MV-4-11 (cell line): ENCODE measurements around the gene HSD17B8.

Experiments used
- DNase-seq: peaks from one replicate; lab custom pipeline; 2025; lab: John Stamatoyannopoulos, UW

The HSD17B8 gene

GRCh38 chr6:33171880-33172687 lies 32.4 kb upstream of the HSD17B8 start:
- no peak for DNase-seq

DNA sequence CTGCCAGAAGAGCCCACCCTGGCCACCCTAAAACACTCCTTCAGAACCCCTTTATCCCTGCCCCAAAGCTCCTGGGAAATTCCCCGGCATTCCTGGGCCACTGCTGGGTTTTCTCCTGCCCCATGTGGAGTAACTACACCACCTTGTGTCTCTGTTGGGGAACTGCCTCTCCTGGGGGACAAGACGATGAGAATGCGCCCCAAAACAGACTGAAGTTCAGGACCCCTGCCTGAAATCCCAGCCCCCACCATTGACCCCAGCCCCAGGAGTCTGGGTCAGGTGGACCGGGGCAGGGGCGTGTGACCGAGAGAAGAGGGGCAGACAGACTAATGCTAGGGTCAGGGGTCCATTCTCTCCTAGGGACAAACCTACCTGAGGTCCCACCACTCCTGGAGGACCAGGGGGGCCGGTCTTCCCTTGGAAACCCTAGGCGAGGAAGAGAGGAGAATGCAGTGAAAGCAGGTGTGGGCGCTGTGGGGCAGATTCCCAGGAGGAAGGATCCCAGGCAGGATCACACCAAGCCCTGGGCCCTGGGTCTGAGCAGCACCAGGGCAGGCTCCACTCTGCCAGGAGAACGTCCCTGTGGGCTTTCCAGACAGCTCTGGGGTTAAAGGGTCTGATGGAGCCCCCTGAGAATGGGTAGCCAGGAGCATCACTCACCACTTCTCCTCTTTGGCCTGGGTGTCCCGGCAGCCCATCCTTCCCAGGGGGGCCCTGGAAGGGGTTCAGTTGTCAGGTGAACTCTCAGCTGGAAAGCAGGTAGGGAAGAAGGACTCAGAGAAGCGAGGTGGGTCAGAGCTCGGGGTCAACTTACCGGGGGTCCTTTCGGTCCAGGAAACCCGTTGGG lies 31.5 kb upstream of the HSD17B8 start:
- no peak for DNase-seq

GRCh38 chr6:33173535-33174180 lies 30.8 kb upstream of the HSD17B8 start:
- no peak for DNase-seq

GRCh38 chr6:33174784-33175183 lies 29.7 kb upstream of the HSD17B8 start:
- no peak for DNase-seq

- DNase-seq = no peak
Observed at GRCh38 chr6:33175436-33176069, 28.9 kb upstream of the HSD17B8 start.

DNA sequence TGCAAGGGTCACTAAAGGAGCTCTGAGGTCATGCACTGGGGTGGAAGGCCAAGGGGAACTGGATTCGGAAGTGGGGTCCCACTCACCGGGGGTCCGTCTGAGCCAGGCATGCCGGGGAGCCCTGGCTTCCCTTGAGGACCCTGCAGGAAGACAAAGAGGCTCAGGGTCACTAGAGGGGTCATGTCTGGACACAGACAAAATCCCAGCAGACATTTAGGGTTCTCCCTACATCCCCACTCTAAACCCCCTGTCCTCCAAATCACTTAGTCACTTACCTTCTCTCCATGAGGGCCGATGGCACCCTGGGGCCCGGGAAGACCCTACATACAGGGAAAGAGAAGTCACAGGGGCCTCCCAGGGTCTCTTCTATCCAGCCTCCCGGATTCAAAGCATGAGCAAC lies 27.5 kb upstream of the HSD17B8 start:
- no peak for DNase-seq

DNA sequence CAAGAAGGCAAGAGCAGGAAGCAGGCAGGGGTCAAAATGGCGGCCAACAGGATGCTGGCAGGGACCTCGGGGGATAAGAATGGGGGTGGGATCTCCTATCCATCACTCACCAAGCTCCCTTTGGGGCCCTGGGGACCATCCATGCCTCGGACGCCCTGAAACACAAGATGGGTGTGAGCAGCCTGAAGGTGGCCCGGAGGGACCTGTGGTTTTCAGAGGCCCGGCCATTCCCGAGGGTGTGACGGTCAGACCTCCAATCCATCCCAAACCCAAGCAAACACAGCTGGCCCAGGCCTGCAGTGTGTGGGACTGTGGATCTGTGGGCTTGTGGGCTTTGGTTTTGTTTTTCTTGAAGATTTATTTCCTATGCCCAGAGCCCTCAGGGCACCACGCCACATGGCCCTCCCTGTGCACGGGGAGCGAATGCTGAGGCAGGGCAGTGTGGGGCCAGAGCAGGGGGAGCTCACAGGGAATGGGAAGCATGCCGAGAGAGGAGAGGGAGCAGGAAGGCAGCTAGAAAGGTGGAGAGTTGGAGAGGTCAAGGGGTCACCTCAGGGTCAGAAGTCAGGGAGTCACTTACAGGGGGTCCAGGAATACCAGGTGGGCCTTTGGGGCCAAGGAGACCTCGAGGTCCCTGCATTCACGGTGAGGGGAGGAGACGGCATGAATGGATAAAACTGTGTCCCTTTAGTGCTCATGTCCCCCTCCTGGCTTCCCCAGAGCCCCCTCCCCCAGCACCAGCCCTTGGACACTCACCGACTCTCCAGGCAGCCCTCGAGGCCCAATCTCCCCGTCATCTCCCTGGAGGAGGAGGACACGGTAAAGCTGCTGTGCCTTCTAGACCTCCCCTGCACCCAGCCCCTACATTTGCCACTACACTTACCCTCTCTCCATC lies 26.7 kb upstream of the HSD17B8 start:
- DNase-seq = no peak

DNA sequence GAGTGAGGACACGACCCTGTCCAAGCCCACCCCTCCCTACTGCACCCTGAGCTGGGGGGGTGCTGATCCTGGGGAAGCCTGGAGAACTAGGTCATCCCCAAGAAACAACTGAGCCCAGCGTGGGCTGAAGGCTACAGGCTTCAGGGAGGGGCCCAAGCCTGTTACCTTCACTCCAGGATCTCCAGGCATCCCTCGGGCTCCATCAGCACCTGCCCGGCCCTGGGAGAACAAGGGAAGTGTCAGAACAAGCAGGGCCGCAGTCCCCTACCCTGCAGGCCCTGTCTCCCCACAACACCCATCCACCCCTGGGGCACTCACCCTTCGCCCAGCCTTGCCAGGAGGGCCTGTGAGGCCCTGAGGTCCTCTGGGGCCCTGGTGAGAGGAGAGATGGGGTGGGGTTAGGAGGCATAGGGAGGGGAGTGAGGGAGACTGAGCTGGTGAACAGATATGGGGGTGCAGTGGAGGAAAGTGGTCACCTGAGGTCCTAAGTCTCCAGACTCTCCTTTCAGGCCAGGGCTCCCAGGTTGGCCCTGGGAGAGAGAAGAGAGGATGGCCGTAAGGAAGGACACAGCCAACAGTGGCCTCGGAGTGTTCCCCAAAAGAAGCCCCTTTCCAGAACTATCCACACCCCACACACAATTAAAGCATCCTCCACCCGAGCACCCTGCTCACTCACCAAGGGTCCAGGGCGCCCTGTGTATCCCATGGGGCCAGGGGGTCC lies 25.5 kb upstream of the HSD17B8 start:
- no peak for DNase-seq

DNA sequence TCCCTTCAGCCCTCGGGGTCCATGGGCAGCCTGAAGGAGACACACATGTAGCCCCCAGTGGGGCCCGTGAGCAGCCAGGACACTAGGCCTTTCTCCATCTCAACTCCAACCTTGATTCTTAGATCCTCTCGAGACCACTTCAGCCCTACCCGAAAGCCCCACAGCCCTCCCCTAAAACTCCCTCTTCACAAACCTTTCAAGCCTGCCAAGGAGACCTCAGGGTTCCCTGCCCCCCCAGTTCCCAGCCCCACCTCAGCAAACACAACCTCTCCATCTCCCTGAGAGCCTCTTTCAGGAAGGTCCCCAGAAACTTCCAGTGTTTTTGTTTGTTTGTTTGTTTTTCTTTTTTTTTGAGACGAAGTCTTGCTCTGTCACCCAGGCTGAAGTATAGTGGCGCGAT lies 23.3 kb upstream of the HSD17B8 start:
- no peak for DNase-seq

- peak; percentile 65 for DNase-seq
Observed at GRCh38 chr6:33183071-33183683, 21.3 kb upstream of the HSD17B8 start.

DNA sequence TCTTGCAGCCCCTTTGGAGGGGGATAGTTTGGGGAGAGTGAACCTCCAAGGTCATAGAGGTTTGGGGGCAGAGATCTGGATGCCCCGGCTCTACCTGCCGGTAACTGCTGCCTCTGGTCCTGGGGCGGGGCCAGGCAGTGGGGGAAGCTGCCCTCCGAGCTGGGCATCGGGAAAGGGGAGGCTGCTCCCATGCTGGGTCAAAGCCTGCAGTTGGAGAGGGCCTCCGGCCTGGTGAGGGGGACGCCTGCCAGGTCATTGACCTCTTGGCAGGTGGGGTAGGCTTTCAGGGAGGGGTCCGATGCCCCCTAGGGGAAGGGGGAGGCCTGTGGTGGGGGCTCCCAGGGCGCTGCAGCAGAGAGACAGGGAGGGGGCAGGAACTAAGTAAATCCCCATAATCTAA lies 19.3 kb upstream of the HSD17B8 start:
- no peak for DNase-seq

DNA sequence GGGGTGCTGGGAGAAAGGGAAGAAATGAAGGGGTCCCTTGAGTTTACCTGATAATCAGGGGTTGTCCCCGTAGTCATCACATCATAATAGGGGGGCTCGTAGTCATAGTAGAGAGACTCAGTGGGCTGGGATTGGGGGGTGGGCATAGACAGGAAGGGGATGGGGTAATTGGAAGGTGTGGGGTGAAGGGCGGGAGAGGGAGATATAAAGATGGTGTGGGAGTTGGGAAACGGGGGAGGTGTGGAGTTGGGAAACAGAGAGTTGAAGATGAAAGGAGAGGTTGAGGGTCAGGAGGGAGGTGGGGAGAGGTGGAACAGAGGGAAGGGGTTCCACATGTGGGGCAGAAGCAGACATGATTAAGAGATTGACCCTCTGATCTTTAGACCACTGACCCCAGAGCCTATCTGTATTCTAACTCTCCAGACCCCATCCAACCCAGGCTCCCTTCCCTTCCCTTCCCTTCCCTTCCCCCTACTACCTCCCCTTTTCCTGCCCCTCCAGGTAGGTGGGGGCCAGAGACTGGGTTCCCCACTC lies 18.7 kb upstream of the HSD17B8 start:
- no peak for DNase-seq

GRCh38 chr6:33187809-33188208 lies 16.6 kb upstream of the HSD17B8 start:
- DNase-seq = no peak

- no peak for DNase-seq
Observed at GRCh38 chr6:33189164-33189563, 15.3 kb upstream of the HSD17B8 start.

DNA sequence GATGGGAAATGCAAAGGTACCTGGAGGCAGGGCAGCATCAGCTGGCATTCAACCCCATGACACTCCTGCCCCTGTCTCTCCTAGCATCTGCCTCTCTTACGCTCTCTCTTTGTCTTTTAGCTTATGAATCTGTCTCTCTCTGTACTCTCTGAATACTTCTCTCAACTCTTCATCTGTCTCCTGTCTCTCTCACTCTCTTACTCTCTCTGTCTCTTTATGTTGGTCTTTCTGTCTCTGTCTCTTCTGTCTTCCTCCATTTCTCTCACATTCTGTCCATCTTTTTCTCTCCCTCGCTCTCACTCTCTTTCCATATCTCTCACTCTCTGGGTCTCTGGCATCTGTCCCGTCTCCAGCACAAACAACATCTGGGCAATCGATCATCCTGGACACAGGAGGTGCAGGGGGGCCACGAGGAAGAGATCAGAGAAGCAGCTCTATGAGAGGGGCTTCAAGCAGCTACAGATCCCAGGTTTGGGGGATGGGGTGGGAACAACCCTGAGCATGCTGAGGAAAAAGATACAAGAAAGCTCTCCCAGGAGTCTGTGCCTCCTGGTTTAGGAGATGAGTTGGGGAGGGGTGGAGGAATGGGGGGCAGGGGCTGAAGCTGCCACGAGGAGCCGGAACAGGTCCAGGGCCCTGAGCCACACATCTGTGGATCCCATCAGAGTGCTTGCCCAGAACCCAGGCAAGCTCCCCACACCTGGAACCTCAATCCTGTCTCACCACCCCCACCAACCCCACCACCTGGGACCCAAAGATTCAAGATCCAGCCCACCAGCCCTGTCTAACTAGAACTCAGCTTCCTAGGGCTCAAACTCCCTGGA lies 14.6 kb upstream of the HSD17B8 start:
- DNase-seq = no peak

DNA sequence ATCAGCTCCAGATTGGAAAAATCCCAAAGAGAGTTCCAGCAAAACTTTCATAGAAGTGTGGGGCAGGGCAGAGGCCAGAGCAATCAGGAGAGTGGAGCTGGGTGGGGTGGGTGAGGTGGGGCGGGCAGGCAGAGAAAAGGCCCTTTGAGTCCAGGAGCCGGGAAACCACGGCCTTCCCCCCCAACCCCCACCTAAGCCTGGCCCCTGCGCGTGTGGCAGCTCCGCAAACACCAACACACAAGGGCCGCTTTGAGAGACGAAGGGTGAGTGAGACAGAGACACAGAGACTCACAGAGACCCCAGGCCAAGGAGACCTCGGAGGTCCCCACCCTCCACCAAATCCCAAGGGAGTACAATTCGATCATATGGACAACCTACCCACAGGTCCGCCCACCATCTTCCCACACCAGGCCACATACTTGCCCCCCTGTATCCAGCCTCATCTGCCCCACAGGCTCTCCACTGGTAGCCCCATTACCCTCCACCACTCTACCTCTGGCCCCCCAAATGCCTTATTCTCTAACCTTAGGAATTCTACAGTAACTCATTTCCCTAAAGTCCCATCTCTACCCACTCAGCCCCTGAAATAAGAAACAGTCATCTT lies 13.8 kb upstream of the HSD17B8 start:
- DNase-seq = no peak

DNA sequence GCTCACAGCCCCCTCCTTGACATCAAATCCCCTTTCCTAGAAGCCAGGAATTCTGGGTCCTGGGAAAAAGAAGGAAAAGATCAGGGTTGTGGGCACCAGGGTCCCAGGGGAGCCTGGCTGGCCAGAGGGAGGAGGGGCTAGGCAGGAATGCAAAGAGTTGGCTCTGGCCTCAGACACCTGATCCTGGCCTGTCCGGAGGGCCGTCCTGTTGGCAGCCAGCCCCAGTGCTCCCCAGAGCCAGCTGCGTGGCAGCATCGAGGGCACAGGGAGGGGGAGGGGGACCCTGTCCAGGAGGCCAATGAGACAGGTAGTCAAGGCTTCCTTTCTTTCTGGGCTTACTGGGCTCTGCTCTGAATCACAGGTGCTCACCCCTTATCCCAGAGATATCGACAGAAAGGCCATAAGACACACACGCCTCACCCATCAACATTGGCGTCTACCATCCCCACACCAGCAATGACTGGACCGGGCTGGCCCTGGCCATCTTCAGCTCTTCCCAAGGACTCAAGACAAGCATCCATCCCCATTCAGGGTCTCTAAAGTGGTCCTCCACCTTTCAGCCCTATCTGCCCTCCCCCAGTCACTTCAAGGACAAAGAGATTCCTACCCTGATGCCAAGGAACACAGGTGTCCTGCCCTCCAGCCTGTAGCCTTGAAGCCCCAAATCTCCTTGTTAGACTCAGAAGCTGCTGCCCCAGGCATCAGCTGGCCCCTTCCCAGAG lies 12.9 kb upstream of the HSD17B8 start:
- no peak for DNase-seq

DNA sequence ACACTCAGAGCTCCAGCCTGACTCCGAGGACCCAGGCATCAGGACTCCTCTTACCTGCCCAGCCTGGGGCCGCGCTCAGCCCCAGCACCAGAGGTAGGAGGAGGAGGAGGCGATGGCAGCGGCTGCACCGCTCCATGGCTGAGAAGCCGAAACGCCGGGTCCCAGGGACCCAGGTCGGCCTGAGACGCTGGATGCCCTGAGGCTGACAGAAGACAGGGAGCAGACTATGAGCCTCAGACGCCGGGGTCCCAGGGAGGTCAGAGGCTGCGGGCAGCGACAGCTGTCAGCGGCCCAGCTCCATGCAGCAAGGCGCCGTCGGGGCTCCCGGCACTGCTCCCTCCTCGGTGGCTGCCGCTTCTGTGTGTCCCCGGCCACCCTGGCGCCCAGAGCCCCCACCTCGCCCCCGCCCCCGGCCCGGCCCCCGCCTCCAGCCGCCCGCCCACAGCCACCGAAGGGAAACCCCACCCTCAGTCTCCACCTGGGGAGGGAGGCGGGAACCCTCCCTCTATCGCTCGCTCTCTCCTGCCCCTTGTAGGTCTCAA lies 12.3 kb upstream of the HSD17B8 start, which contains the start of gene COL11A2:
Gene COL11A2, minus strand, starts transcription at position 363 of the 542 bp plus-strand sequence. Its CDS starts 227 bp downstream, at position 136.
- no peak for DNase-seq
